ENCODE results near the gene NLRP10.
"Not testable (repeated sequence)": the region's sequence is repeated elsewhere in the genome, so short reads cannot be mapped to it uniquely, and the experiment has no call there.

NLRP10 gene

GRCh38 chr11:7965386-7965785 lies at the start of gene NLRP10:
Gene NLRP10 (minus strand): TSS chr11:7965447. CDS start chr11:7963495, 1,952 bp downstream.
- DNase-seq: no peak

- no peak for DNase-seq
These were observed 48.6 kb upstream of the NLRP10 start for GRCh38 chr11:8013833-8014232.

- DNase-seq: no peak
These were observed 46.8 kb upstream of the NLRP10 start for GRCh38 chr11:8011981-8012444.

- no peak for DNase-seq
These were observed 46.1 kb upstream of the NLRP10 start for GRCh38 chr11:8011371-8011770.

GRCh38 chr11:8009856-8010255 lies 44.6 kb upstream of the NLRP10 start:
- DNase-seq: no peak

GRCh38 chr11:8008212-8008611 lies 43.0 kb upstream of the NLRP10 start:
- DNase-seq: no peak

- peak; percentile 44 for DNase-seq
These were observed 41.2 kb upstream of the NLRP10 start for GRCh38 chr11:8006349-8006977.

- no peak for DNase-seq
These were observed 40.3 kb upstream of the NLRP10 start for GRCh38 chr11:8005556-8005955.

GRCh38 chr11:8004008-8004407 lies 38.8 kb upstream of the NLRP10 start:
- no peak for DNase-seq

- no peak for DNase-seq
These were observed 37.9 kb upstream of the NLRP10 start for GRCh38 chr11:8003187-8003586.

GRCh38 chr11:8002676-8003075 lies 37.4 kb upstream of the NLRP10 start:
- DNase-seq: no peak

- no peak for DNase-seq
These were observed 35.1 kb upstream of the NLRP10 start for GRCh38 chr11:8000390-8000789.

- DNase-seq: no peak
These were observed 34.5 kb upstream of the NLRP10 start for GRCh38 chr11:7999795-8000194.

GRCh38 chr11:7994581-7995278 lies 29.5 kb upstream of the NLRP10 start:
- DNase-seq: no peak

GRCh38 chr11:7987560-7987883 lies 22.3 kb upstream of the NLRP10 start:
- not testable (repeated sequence) for DNase-seq

- DNase-seq: peak; percentile 97
These were observed 21.7 kb upstream of the NLRP10 start, which contains the start of gene EIF3F for GRCh38 chr11:7986768-7987559. Gene EIF3F (plus strand): TSS chr11:7987337. CDS start chr11:7987353, 16 bp downstream.

GRCh38 chr11:7983832-7984590 lies 18.8 kb upstream of the NLRP10 start:
- no peak for DNase-seq

GRCh38 chr11:7982582-7983119 lies 17.4 kb upstream of the NLRP10 start:
- DNase-seq: no peak

GRCh38 chr11:7981619-7982157 lies 16.4 kb upstream of the NLRP10 start:
- no peak for DNase-seq

GRCh38 chr11:7977232-7977917 lies 12.1 kb upstream of the NLRP10 start:
- DNase-seq: no peak

GRCh38 chr11:7974668-7975067 lies 9.4 kb upstream of the NLRP10 start:
- no peak for DNase-seq

- DNase-seq: no peak
These were observed 7.8 kb upstream of the NLRP10 start for GRCh38 chr11:7973011-7973410.
